Hematopoietic multipotent progenitor cell treated with erythropoietin and hydrocortisone succinate and interleukin-3 and kit ligand, for 17 days (in vitro differentiated cells): Measurements from ENCODE around the gene RASIP1.
"Not testable (repeated sequence)": the region's sequence is repeated elsewhere in the genome, so short reads cannot be mapped to it uniquely, and the experiment has no call there.

ENCODE experiments used
- DNase-seq: peaks from one replicate; pipeline ENCODE4 v3.0.0-alpha.2; 2015; ENCODE audit warnings: low spot score

The RASIP1 gene

DNA sequence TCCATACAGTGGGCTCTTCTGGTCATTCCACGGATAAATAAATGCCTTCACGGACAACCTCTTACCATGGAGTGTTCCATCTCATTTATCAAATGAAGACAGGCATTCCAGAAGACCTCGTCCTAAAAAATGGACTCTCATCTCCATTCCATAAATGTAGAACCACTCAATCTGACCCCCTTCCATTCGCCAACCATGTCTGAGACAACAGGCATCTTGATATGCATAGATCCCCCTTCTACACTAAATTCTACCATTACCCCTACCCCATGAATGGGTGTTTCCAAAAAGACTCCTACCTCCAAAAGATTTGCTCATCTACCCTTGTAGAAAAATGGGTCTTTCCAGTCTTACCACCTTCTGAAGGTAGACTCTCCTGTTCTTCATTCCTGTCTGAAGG lies 9.0 kb downstream of the RASIP1 start:
- DNase-seq = no peak

GRCh38 chr19:48728911-48729664 lies 11.3 kb downstream of the RASIP1 start:
- DNase-seq = no peak

- DNase-seq = no peak
Observed at GRCh38 chr19:48726556-48726955, 13.9 kb downstream of the RASIP1 start.

DNA sequence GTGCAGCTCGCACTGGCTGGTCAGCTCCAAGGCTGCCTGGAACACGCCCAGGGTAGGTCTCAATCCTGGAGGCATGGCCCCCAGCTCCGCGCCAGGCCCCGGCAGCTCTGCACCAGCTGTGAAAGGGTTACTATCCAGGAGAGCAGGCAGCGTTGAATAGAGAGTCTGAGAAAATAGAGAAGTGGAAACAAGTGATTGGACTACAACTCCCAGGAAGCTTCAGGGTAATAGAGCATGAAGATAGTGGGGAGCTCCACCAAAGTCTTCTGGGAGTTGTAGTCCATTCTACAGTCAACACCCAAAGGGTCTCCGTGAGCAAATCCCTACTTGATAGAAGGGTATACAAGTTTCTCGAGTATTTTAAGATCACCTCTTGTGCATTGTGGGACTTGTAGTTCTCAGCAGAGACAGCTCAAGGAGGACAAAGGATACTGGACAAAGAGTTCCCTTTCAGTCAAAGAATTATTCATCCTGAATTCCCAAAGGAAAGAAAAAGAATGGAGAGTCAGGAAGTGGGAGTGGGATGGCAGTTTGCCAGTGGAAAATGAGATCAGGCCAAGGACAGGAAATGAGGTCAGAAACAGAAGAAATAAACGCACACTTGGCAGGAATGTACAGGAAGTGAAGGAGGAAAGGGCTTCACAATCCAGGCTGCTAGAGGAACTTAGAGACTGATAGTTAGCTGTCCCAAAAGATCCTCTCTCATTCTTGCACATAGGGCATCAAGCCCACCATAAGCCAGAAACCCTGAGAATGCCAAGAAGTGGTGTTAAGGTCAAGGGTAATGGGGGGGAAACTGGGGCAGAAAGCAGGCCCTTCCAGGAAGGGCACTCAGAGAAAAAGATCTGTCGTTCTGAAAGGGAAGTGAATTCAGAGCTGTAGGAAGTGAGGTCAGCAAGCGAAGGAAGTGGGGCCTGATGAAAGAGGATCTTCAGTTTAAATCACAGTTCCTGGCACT lies 15.3 kb downstream of the RASIP1 start:
- DNase-seq = peak; percentile 59

DNA sequence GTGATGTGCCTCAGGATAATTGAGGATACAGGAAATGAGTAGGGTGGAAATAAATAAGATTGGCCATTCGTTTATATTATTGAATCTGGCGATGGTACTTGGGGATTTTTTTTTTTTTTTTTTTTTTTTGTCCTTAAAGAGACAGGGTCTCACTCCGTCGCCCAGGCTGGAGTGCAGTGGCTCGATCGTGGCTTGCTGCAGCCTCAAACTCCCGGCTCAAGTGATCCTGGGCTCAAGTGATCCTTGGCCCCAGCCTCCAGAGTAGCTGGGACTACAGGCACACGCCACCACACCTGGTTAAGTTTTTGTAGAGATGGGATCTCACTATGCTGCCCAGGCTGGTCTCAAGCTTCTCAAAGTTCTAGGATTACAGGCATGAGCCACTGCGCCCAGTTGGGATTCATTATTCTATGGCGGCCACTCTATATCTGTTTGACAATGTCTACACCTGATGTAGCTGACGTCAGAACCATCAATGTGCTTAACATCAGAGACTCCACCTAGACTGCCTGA lies 18.2 kb downstream of the RASIP1 start:
- DNase-seq = no peak

GRCh38 chr19:48720613-48721296 lies 19.7 kb downstream of the RASIP1 start:
- DNase-seq = peak; percentile 95

DNA sequence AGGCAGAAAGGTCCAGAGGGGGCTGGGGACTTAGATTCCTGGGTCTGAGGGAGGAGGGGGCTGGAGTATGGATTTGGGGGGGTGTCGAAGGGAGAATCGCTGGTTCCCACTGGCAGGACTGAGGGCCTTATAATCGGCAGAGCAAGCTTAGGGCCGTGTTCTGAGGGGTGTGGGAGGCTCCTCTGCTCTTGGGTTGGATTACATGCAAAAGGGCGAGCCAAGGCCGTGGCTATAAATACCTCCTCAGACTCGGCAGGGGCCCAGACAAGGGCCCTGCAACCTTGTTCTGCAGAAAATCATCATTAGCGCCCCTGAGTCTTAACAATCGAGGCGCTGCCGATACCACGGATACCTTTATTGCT lies 20.2 kb downstream of the RASIP1 start:
- DNase-seq = no peak

- DNase-seq = no peak
Observed at GRCh38 chr19:48719263-48720171, 20.9 kb downstream of the RASIP1 start, which contains the start of gene MAMSTR. MAMSTR (minus strand) TSS chr19:48719725; CDS start chr19:48719031, 694 bp downstream.

DNA sequence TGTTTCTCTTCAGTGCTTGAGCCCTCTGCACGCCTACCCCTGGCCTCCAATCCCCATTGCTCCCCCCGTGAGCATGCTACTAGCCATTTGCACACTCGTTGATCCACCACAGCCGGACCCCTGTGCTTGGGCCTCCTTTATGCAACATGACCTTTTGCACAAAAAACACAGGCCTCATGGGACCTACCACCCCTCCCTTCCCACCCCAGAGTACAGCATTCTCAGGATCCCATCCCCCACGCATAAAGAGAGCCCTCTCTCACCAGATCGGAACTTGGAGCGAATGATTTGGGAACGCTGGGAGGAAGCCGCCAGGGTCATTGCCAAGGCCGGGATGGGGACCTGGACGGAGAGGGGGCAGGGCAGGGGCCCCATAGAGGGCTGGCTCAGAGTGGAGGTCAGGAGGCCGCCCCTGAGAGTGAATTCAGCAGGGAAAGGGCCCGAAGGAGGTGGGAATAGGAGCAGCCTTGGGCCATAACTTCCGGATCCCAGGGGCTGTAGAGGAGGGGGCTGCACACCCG lies 21.6 kb downstream of the RASIP1 start:
- DNase-seq = no peak

- DNase-seq = not testable (repeated sequence)
Observed at GRCh38 chr19:48718106-48718505, 22.3 kb downstream of the RASIP1 start.

GRCh38 chr19:48716562-48717291 lies 23.7 kb downstream of the RASIP1 start:
- no peak for DNase-seq

DNA sequence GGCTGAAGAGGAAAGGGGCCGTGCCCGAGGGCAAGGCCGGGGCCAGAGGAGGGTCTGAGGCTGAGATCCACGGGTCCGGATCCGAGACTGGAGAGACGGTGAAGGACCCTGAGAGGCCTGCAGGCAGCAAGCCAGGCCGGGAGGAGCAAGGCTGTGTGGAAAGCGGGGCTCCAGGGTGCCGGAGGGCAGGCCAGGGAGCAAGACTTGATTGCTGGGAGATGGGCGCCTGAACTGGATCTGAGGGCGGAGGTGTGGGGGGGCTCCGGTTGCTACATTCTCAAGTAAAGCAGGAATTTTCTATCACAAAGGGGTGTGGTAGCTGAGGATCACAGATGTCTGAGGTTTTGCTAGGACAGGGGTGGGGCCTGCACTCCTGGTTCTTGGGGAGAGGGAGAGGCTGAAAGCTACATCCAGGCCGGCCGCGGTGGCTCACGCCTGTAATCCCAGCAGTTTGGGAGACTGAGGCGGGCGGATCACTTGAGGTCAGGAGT lies 24.7 kb downstream of the RASIP1 start:
- no peak for DNase-seq

DNA sequence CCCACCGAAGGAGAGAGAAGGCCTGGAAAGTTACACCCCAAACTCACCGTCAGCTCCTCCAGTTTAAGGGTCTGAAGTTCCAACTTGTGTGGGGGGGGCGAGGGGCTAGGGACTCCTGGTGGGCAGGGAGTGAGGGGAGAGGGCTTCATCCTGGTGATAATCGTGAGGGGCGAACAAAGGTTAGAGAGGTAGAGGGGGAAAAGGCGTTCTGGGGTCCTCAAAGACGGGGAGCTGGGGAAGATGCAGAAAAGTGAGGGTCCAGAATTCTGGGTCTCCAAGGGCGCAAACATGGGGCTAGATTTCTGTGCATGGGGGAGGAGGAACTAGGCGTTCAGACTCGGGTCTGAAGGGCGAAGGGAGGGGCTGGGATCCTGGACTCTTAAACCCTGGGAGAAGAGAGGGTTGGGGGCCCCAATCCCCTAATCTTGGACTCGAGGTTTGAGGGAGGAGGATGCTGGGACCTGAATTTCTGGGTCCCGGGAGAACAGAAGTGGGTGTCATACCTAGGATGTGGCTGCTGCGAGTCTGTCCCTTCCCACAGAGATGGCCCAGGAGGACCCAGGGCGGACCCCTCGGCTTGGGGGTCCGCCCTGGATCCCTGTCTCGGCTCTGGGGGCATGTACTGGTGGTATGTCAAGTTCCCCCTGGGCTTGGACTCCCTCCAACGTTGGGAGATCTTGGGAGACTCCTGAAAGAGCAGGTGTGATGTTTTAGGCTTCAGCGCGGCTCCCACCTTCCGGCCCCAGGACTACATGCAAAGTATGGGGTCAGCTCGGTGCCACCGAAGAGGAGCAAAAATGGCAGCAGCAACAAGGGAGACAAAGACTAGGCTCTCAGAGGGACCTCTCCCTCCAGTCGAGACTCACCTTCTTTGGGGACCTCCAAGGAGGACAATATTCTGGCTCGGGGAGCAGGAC lies 25.4 kb downstream of the RASIP1 start:
- no peak for DNase-seq

DNA sequence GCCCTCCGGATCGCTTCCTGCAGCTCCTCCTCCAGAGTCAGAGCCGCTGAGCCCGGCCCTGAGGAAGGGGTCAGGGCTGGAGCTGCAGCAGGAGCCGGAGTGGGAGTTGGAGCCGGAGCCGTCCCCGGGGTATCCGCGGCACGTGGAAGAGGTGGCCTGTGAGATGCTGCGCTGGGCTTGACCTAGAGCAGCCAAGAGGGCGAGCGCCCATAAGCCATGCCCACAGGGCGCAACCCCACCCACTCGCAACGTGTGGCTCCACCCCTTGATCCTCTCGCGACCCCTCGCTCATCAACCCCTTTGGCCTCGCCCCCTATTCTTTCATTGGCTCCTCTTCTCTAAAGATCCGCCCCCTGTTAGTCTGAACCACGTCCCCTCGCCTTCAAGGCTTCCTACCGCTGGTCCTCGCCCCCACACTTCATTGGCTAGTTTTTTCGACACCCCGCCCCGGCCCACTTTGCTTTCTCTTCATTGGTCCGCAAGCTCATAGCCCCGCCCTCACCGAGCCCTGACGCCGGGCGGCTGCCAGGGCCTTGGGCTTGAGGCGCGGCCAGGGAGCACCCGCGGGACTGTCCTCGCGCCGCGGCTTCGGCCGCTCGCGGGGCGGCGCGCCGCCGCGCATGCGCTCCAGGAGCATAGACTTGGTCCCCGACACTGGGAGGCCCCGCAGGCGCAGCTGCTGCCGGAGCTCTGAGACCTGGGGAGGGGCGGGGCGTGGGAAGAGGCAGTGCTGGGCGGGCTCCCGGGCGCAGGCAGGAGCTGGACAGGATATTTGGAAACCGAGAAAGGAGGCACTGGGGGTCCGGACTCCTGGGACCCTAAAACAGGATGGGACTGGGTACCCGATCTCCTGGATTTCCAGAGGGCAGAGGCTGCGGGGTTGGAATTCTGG lies 26.3 kb downstream of the RASIP1 start:
- peak; percentile 96 for DNase-seq

DNA sequence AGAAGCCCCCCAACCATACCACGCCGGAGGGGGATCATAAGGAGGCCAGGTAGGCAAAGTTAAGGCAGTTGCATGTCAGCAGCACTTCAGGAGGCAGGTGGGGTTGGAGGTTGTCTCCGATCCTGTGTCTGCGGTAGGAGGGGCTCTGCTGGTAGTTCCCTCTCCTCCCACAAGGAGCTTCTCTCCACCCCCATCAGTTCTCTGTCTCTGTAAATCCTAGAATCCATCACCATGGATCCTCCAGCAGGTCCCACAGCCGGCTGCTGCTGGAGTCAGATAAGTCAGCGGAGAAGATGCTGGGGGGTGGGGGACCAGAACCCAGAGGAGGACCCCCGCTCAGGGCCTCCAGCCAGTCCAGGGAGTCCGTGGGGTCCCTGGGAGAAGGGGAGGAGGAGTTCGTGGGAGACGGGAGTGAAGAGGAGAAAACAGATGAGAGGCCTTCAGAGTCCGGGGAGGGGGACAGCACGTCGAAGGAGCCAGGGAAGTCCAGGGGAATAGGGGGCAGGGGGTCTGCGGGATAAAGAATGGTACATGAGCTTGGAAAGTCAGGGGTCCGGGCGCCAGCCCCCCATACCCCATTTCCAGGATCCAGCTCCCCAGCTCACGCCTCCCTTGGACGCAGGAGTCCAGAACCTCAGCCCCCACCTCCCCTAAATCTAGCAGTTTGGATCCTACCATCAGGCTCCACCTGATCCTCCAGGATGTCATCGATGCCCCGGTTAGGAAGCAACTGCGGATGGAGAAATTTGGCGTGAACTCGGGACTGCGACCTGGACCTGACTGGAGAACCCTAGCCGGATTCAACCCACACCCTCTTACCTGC lies 27.2 kb downstream of the RASIP1 start:
- no peak for DNase-seq

DNA sequence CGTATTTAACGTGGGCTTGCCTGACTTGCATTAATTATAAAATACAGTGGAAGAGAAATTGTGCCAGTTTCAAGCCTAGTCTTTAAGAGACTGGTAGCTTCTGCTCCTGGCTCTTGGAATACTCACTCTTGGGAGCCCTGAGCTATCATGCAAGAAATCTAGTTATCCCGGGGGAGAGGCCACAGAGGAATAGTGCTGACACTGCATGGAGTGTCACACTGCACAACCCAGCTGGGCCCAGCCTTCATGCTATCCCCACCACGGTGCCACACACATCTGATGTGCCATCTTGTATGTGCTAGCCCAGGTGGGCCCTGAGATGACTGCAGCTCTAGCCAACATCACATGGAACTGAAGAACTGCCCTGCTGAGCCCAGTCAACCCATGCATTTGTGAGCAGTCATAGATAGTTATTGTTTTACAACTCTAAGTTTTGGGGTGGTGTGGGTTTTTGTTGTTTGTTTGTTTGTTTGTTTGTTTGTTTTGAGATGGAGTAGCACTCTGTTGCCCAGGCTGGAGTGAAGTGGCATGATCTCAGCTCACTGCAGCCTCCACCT lies 29.2 kb downstream of the RASIP1 start:
- no peak for DNase-seq

DNA sequence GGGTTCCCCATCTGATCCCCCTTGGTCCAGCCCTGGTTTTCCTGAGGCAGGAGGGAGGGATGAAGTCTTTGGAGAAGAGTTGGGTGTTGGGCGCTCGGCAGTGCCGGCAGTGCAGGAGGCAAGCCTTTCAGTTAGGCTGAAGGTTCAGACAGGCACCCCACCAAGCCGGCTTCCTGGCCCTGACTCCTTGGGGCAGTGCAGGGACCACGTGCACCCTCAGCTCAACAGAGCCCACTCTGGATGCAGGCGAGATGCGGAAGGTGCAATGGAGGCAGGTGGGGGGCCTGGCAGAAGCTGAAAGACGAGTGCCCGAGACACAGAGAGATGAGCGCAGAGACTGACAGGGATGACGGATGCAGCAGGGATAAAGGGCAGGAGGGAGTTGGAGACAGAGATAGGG lies 31.9 kb downstream of the RASIP1 start:
- no peak for DNase-seq
